Tibial nerve (tissue), 4 donors: ENCODE data around the gene PTF1A. TPM values are rescaled to one million over a fixed set of nuclear protein-coding genes. Genes with fewer than 3 reads are reported as not detected.

Experiments used
- DNase-seq, 2 donors: peaks; one replicate each; pipeline ENCODE4 v3.0.0-alpha.2; 2019; ENCODE audit warnings: low spot score in 2 of 2
- H3K27ac ChIP-seq, 4 donors: fragments of 200-600 bp; sonication (generic) in 3 of 4; one replicate each; pipeline ENCODE4 v1.5.1; 2017 to 2019; ENCODE audit warnings: mild to moderate bottlenecking in 1 of 4
- H3K27me3 ChIP-seq, 2 donors: fragments of 200-600 bp; sonication (generic) in 1 of 2; one replicate each; pipeline versions ENCODE4 v1.5.1 to v1.6.0; 2017 to 2019
- H3K36me3 ChIP-seq, 3 donors: fragments of 200-600 bp; sonication (generic); one replicate each; pipeline ENCODE4 v1.5.1; 2018 to 2019
- H3K4me1 ChIP-seq, 4 donors: fragments of 200-600 bp; sonication (generic) in 3 of 4; one replicate each; pipeline ENCODE4 v1.5.1; 2017 to 2019
- H3K4me3 ChIP-seq, 4 donors: fragments of 200-600 bp; sonication (generic) in 3 of 4; one replicate each; pipeline ENCODE4 v1.5.1; 2017 to 2019; ENCODE audit warnings: mild to moderate bottlenecking in 1 of 4, moderate library complexity in 1 of 4
- H3K9me3 ChIP-seq, 4 donors: fragments of 200-600 bp; sonication (generic) in 3 of 4; one replicate each; pipeline ENCODE4 v1.5.1; 2017 to 2019
- EP300 ChIP-seq, 2 donors: sonication (generic); formaldehyde crosslinking; IDR thresholded peaks; one replicate each; pipeline ENCODE4 v1.6.1; 2017; ENCODE audit warnings: antibody characterized with exemption in 2 of 2, mild to moderate bottlenecking in 1 of 2
- POLR2A ChIP-seq, 2 donors: fragments of 450-650 bp; IDR thresholded peaks; one replicate each; pipeline ENCODE4 v1.6.1; 2017; ENCODE audit warnings: antibody characterized with exemption in 2 of 2, mild to moderate bottlenecking in 2 of 2, moderate library complexity in 2 of 2
- WGBS, 2 donors: methylation state at CpG; one replicate each; pipeline ENCODE4 v1.1.5; 2018; 5-methylcytosine and 5-hydroxymethylcytosine counted together
- total RNA-seq, 4 donors: library from RNA; depleted of rRNA; stranded (reverse); fragments of >200 nt; gene quantifications; one replicate each; pipeline ENCODE4 v1.1.0, GENCODE V29; 2016
- TF ChIP-seq, protein P1 (sequence below), 5 experiments: fragments of 200-600 bp in 3 of 5; fragments of 450-650 bp in 2 of 5; sonication (generic) in 3 of 5; IDR thresholded peaks; one replicate each; pipeline ENCODE4 v1.5.1; 2016 to 2019; ENCODE audit warnings: antibody characterized with exemption in 5 of 5, mild to moderate bottlenecking in 3 of 5, moderate library complexity in 2 of 5

The PTF1A gene
- total RNA-seq, 4 donors from 2014 or later: 0.90 TPM; not detected in 3

DNA sequence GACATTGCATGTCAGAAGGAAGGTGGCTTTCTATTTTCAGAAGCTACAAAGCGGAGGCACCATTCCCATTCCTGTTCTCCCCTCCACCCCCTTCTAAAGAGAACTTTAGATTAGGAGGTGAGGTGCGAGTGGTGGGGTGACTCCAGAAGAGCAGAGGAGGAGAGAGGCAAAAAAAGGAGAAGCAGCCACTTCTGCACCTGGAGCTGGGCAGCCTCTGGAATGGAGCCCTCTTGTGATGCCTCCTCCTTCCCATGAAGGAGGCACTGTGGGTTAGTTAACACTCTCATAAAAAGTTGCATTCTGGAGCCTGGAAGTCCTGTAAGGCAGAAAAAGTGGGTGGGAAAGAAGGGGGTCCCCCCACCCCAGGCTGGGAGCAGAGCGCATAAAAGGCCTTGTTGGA, 4.8 kb downstream of the PTF1A start:
- Histone ChIP-seq H3K27me3 (peaks cover 0 to 84% of the 10 kb centered on the region in 2 donors), H3K4me3 (no peak overlapping the region), H3K36me3 (no peaks in the 10 kb centered on the region), H3K4me1 (peaks cover 0 to 25% (median 0%) of the 10 kb centered on the region in 4 donors), H3K27ac (no peak overlapping the region), H3K9me3 (no peaks in the 10 kb centered on the region)
- 6 to 18% methylated on average over 3 of the region's 3 CpGs for WGBS, 2 donors
- no peak for DNase-seq
- no peak for TF ChIP-seq EP300 (IDR thresholded peaks at IDR 0.05)
- no peak for TF ChIP-seq POLR2A (IDR thresholded peaks at IDR 0.05)
- TF ChIP-seq, protein P1, sequence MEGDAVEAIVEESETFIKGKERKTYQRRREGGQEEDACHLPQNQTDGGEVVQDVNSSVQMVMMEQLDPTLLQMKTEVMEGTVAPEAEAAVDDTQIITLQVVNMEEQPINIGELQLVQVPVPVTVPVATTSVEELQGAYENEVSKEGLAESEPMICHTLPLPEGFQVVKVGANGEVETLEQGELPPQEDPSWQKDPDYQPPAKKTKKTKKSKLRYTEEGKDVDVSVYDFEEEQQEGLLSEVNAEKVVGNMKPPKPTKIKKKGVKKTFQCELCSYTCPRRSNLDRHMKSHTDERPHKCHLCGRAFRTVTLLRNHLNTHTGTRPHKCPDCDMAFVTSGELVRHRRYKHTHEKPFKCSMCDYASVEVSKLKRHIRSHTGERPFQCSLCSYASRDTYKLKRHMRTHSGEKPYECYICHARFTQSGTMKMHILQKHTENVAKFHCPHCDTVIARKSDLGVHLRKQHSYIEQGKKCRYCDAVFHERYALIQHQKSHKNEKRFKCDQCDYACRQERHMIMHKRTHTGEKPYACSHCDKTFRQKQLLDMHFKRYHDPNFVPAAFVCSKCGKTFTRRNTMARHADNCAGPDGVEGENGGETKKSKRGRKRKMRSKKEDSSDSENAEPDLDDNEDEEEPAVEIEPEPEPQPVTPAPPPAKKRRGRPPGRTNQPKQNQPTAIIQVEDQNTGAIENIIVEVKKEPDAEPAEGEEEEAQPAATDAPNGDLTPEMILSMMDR (IDR thresholded peaks at IDR 0.05): no peak

DNA sequence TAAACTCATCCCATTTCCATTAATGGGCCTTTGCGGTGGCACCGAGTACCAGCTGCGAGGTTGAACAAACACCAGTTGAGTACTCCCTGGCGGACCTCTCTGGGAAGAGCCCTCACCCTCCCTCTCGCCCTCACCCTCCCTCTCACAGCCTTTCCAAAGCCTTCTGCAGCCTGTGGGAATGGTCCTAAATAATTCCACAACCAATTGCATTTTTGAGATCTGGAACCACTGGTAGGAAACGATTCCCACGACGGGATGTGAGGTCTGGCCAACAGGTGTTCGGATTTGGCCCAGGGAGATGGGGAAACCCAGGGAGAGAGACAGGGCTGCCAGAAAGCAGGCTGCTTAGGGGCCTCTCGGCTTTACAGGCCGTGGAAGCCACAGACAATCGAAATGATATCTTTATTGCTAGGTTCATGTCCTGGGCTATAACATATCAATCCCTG, 5.3 kb downstream of the PTF1A start:
- no peaks in the 10 kb centered on the region for H3K9me3 ChIP-seq
- no peaks in the 10 kb centered on the region for H3K36me3 ChIP-seq
- no peak for DNase-seq
- TF ChIP-seq, protein P1 (IDR thresholded peaks at IDR 0.05): no peak
- no peak for TF ChIP-seq EP300 (IDR thresholded peaks at IDR 0.05)
- no peak for TF ChIP-seq POLR2A (IDR thresholded peaks at IDR 0.05)
- peaks cover 0 to 20% (median 0%) of the 10 kb centered on the region in 4 donors for H3K4me1 ChIP-seq
- no peak overlapping the region for H3K27ac ChIP-seq
- WGBS, 2 donors: 3 to 7% methylated on average over 12 of the region's 12 CpGs
- H3K4me3 ChIP-seq: no peak overlapping the region
- H3K27me3 ChIP-seq: peaks cover 0 to 82% of the 10 kb centered on the region in 2 donors

DNA sequence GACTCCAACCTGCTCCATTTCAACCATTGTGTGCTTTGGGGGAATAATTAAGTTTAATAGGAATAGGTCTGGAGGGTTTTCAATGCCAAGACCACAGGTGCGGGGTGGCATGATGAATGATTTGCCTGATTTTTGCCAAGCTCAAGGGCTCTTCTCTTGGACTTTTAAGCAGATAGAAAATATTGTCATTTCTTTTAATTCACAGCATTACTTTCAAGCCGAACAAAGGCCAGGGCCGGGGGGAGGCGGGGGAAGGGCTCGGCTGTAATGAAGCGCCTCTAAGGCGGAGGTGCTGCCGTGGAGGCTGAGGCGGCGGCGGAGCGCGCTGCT, 6.5 kb downstream of the PTF1A start:
- TF ChIP-seq POLR2A (IDR thresholded peaks at IDR 0.05) (no peak), EP300 (IDR thresholded peaks at IDR 0.05) (no peak)
- TF ChIP-seq, protein P1 (IDR thresholded peaks at IDR 0.05): no peak
- Histone ChIP-seq H3K4me3 (no peak overlapping the region), H3K9me3 (no peaks in the 10 kb centered on the region), H3K4me1 (peaks cover 0 to 18% (median 0%) of the 10 kb centered on the region in 4 donors), H3K36me3 (no peaks in the 10 kb centered on the region), H3K27ac (no peak overlapping the region), H3K27me3 (peaks cover 0 to 80% of the 10 kb centered on the region in 2 donors)
- no peak for DNase-seq
- WGBS, 2 donors: 1 to 3% methylated on average over 13 of the region's 13 CpGs

DNA sequence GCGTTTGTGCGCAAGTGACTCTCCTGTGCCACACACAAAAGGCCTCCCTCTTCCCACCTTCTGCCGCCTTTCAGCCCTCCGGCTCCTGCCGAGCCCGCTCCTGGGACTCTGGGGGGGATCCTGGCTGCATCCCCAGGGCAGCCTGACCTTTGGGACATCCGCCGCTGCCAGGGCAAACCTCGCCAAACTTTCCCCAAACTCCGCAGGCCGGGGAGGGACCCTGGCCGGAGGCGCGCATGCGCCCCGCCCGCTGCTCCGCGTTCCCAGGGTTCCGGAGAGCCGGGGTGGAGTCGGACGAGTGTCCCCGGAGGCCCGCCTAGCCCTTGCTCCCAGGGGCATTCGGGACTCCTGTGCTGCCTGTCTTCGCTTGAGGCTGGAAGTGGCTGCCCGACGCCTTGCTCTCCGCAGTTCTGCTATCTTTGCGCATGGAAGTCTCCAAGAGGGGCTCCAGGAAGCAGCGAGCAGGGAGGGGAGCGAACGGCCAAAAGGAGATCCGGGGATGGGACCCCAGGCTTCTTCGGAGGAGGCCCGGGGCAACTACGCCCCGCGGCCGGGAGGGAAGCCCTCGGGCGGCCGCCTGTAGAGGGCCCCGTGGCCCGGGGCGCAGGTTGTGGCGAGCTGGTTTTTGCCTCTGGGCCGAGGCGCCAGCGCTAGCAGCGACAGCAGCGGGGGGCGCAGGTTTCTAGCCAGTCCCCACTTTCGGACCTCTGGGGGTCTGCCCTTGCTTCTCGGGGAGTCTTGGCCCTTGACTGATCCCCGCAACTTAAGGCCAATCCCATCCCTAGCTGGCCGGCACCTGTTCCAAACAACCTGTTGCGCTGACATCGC, 7.0 kb downstream of the PTF1A start:
- no peak for DNase-seq
- H3K27me3 ChIP-seq: peaks cover 0 to 80% of the 10 kb centered on the region in 2 donors

More for the DNA sequence above, 7.0 kb downstream of the PTF1A start:
- no peak for TF ChIP-seq POLR2A (IDR thresholded peaks at IDR 0.05)
- TF ChIP-seq EP300 (IDR thresholded peaks at IDR 0.05): no peak
- TF ChIP-seq, protein P1 (IDR thresholded peaks at IDR 0.05): no peak
- Histone ChIP-seq H3K36me3 (no peaks in the 10 kb centered on the region), H3K27ac (no peak overlapping the region), H3K9me3 (no peaks in the 10 kb centered on the region), H3K4me1 (peaks cover 0 to 18% (median 0%) of the 10 kb centered on the region in 4 donors), H3K4me3 (no peak overlapping the region)
- 1% methylated on average over 31 to 54 of the region's 60 CpGs for whole genome bisulfite sequencing, 2 donors
